ENCODE data around the gene APH1B.
"Not testable (repeated sequence)": the region's sequence is repeated elsewhere in the genome, so short reads cannot be mapped to it uniquely, and the experiment has no call there.

The APH1B gene

GRCh38 chr15:63327648-63328421, 50.4 kb downstream of the APH1B start:
- in situ Hi-C loops (cut with MboI; ENCODE audit: low sequenced_read_pairs) = no loop called here

- in situ Hi-C loops (cut with MboI; ENCODE audit: low sequenced_read_pairs) = no loop called here
Observed at GRCh38 chr15:63329567-63330350, 52.4 kb downstream of the APH1B start.

GRCh38 chr15:63330926-63331325, 53.5 kb downstream of the APH1B start:
- in situ Hi-C loops (cut with MboI; ENCODE audit: low sequenced_read_pairs) = no loop called here

GRCh38 chr15:63331456-63331855, 54.1 kb downstream of the APH1B start:
- in situ Hi-C loops (cut with MboI; ENCODE audit: low sequenced_read_pairs) = no loop called here

- in situ Hi-C loops (cut with MboI; ENCODE audit: low sequenced_read_pairs) = no loop called here
Observed at GRCh38 chr15:63332367-63333124, 55.1 kb downstream of the APH1B start.

GRCh38 chr15:63334821-63335220, 57.4 kb downstream of the APH1B start:
- in situ Hi-C loops (cut with MboI; ENCODE audit: low sequenced_read_pairs) = no loop called here

GRCh38 chr15:63335543-63336240, 58.3 kb downstream of the APH1B start:
- in situ Hi-C loops (cut with MboI; ENCODE audit: low sequenced_read_pairs) = no loop called here

GRCh38 chr15:63337046-63337445, 59.6 kb downstream of the APH1B start:
- in situ Hi-C loops (cut with MboI; ENCODE audit: low sequenced_read_pairs) = no loop called here

- in situ Hi-C loops (cut with MboI; ENCODE audit: low sequenced_read_pairs) = no loop called here
Observed at GRCh38 chr15:63338170-63338569, 60.8 kb downstream of the APH1B start.

GRCh38 chr15:63339006-63339766, 61.8 kb downstream of the APH1B start:
- in situ Hi-C loops (cut with MboI; ENCODE audit: low sequenced_read_pairs) = no loop called here

- in situ Hi-C loops (cut with MboI; ENCODE audit: low sequenced_read_pairs) = no loop called here
Observed at GRCh38 chr15:63339836-63340235, 62.4 kb downstream of the APH1B start.

- in situ Hi-C loops (cut with MboI; ENCODE audit: low sequenced_read_pairs) = no loop called here
Observed at GRCh38 chr15:63340353-63340752, 62.9 kb downstream of the APH1B start.

- in situ Hi-C loops (cut with MboI; ENCODE audit: low sequenced_read_pairs) = no loop called here
Observed at GRCh38 chr15:63340878-63341277, 63.5 kb downstream of the APH1B start.

- in situ Hi-C loops (cut with MboI; ENCODE audit: low sequenced_read_pairs) = no loop called here
Observed at GRCh38 chr15:63341898-63342297, 64.5 kb downstream of the APH1B start.

GRCh38 chr15:63342996-63343562, 65.7 kb downstream of the APH1B start:
- in situ Hi-C loops (cut with MboI; ENCODE audit: low sequenced_read_pairs) = not testable (repeated sequence)

- in situ Hi-C loops (cut with MboI; ENCODE audit: low sequenced_read_pairs) = no loop called here
Observed at GRCh38 chr15:63344731-63345390, 67.5 kb downstream of the APH1B start.

- in situ Hi-C loops (cut with MboI; ENCODE audit: low sequenced_read_pairs) = no loop called here
Observed at GRCh38 chr15:63345391-63345752, 68.0 kb downstream of the APH1B start.

- in situ Hi-C loops (cut with MboI; ENCODE audit: low sequenced_read_pairs) = no loop called here
Observed at GRCh38 chr15:63347074-63347857, 69.9 kb downstream of the APH1B start.

GRCh38 chr15:63348392-63348791, 71.0 kb downstream of the APH1B start:
- in situ Hi-C loops (cut with MboI; ENCODE audit: low sequenced_read_pairs) = no loop called here
